ENCODE measurements around the gene CHN1. TPM values are rescaled to one million over a fixed set of nuclear protein-coding genes. Genes with fewer than 3 reads are reported as not detected.

Gene CHN1
- total RNA-seq, 4 donors from 2014 or later = 3.4 to 60.2 (median 7.1) TPM

GRCh38 chr2:174965992-174966744, 39.0 kb downstream of the CHN1 start:
- H3K9me3 ChIP-seq = no peaks in the 10 kb centered on the region
- no peaks in the 10 kb centered on the region for H3K36me3 ChIP-seq
- no peak for DNase-seq
- H3K4me1 ChIP-seq = no peaks in the 10 kb centered on the region
- no peaks in the 10 kb centered on the region for H3K27me3 ChIP-seq
- TF ChIP-seq, protein P1, sequence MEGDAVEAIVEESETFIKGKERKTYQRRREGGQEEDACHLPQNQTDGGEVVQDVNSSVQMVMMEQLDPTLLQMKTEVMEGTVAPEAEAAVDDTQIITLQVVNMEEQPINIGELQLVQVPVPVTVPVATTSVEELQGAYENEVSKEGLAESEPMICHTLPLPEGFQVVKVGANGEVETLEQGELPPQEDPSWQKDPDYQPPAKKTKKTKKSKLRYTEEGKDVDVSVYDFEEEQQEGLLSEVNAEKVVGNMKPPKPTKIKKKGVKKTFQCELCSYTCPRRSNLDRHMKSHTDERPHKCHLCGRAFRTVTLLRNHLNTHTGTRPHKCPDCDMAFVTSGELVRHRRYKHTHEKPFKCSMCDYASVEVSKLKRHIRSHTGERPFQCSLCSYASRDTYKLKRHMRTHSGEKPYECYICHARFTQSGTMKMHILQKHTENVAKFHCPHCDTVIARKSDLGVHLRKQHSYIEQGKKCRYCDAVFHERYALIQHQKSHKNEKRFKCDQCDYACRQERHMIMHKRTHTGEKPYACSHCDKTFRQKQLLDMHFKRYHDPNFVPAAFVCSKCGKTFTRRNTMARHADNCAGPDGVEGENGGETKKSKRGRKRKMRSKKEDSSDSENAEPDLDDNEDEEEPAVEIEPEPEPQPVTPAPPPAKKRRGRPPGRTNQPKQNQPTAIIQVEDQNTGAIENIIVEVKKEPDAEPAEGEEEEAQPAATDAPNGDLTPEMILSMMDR (IDR thresholded peaks at IDR 0.05) = no peak
- no peak for TF ChIP-seq POLR2A (IDR thresholded peaks at IDR 0.05)
- no peak overlapping the region for H3K27ac ChIP-seq
- H3K4me3 ChIP-seq = no peak overlapping the region

- H3K9me3 ChIP-seq = no peaks in the 10 kb centered on the region
- H3K27me3 ChIP-seq = no peaks in the 10 kb centered on the region
- no peak overlapping the region for H3K27ac ChIP-seq
- no peaks in the 10 kb centered on the region for H3K36me3 ChIP-seq
- TF ChIP-seq, protein P1 (IDR thresholded peaks at IDR 0.05) = no peak
- TF ChIP-seq POLR2A (IDR thresholded peaks at IDR 0.05) = no peak
- no peak for DNase-seq
- no peak overlapping the region for H3K4me3 ChIP-seq
- H3K4me1 ChIP-seq = no peaks in the 10 kb centered on the region
These were observed 39.6 kb downstream of the CHN1 start for GRCh38 chr2:174965551-174965950.

DNA sequence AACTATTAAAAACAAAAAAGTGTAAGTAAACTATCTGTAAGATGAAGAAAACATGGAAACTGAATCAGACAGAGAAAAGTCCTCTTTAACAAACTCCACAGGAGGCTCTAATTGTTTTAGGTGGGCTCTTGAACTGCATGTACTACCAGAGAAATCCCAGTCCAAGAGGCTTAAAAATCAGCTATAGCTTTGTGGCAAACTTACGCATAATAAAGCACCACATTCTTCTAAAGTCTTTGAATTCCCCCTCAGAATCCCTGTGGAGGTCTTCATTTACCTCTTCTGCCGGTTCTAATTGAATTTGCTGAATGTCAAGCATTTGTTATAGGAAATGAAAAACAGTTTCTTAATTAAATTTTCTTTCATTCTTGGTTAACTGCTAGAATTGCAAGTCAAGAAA, 40.8 kb downstream of the CHN1 start:
- H3K9me3 ChIP-seq = no peaks in the 10 kb centered on the region
- no peak overlapping the region for H3K27ac ChIP-seq
- no peaks in the 10 kb centered on the region for H3K36me3 ChIP-seq
- H3K4me3 ChIP-seq = no peak overlapping the region
- no peaks in the 10 kb centered on the region for H3K4me1 ChIP-seq
- TF ChIP-seq, protein P1 (IDR thresholded peaks at IDR 0.05) = no peak
- TF ChIP-seq POLR2A (IDR thresholded peaks at IDR 0.05) = no peak
- DNase-seq = no peak
- H3K27me3 ChIP-seq = no peaks in the 10 kb centered on the region

DNA sequence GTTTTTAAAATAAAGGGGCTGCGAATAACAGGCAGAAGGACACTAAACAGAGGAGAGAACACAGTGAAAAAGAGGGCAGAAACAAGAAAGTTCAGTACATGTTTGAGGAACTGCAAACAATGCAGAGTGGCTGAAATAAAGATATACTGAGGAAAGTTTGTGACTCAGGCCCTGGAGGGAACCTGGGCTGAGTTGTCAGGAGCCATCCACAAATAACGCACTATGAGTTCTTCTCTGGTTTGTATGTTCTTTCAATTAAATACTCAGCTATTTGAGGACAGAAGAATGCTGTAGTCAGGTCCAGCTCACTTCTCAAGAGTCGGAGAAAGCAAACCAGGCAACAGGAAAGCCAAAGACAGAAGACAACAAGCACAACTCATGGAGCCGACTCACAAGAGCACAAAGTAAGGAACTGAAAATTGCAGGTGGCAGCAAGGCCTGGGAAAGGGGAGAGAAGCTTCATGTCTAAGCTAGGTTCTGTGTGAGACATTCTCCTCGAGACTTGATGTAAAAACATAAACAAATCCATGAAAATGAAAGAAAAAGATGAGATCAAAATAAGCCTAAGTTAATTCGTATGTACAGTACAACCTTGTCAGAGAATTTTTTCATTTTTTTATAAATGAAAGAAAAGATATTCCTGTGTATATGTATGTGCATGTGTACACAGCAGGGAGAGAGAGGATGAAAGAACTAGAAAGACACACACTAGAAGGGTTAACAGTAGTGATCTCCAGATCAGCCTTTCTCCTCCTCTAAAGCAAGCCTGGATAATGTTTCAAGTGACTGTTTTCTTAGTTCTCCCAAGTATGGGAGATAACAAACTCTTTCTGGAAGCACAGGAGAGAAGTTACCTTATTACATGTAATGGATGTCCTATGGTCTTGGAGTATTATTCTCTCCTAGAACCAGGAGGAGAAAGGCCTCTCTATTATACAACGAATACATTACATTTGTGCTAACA, 41.5 kb downstream of the CHN1 start:
- Histone ChIP-seq H3K4me3 (no peak overlapping the region), H3K27ac (no peak overlapping the region), H3K27me3 (no peaks in the 10 kb centered on the region), H3K4me1 (no peaks in the 10 kb centered on the region), H3K36me3 (no peaks in the 10 kb centered on the region), H3K9me3 (no peaks in the 10 kb centered on the region)
- no peak for DNase-seq
- TF ChIP-seq, protein P1 (IDR thresholded peaks at IDR 0.05) = no peak
- TF ChIP-seq POLR2A (IDR thresholded peaks at IDR 0.05) = no peak

GRCh38 chr2:174959787-174960186, 45.4 kb downstream of the CHN1 start:
- H3K27ac ChIP-seq = no peak overlapping the region
- no peak for TF ChIP-seq POLR2A (IDR thresholded peaks at IDR 0.05)
- TF ChIP-seq, protein P1 (IDR thresholded peaks at IDR 0.05) = no peak
- H3K4me3 ChIP-seq = no peak overlapping the region
- H3K36me3 ChIP-seq = no peaks in the 10 kb centered on the region
- H3K27me3 ChIP-seq = no peaks in the 10 kb centered on the region
- H3K9me3 ChIP-seq = no peaks in the 10 kb centered on the region
- no peak for DNase-seq
- no peaks in the 10 kb centered on the region for H3K4me1 ChIP-seq
